ENCODE data around the gene KCNQ1. TPM values are rescaled to one million over a fixed set of nuclear protein-coding genes. Genes with fewer than 3 reads are reported as not detected.

The KCNQ1 gene
- total RNA-seq, 1 donor from 2014 or later: 2.6 TPM

GRCh38 chr11:2708757-2709281 lies 264.0 kb downstream of the KCNQ1 start:
- peaks cover 24 to 33% (median 26%) of the 10 kb centered on the region in 3 donors for H3K4me1 ChIP-seq (ENCODE audit: control insufficient read depth in 3 of 3, insufficient read depth in 3 of 3, low read length in 3 of 3)
- peak overlapping the region; percentile 86 for H3K27ac ChIP-seq (ENCODE audit: low read depth, low read length)
- H3K27me3 ChIP-seq (ENCODE audit: control insufficient read depth in 3 of 3, insufficient read depth in 3 of 3, low read length in 3 of 3): no peaks in the 10 kb centered on the region
- H3K9ac ChIP-seq (ENCODE audit: low read depth in 1 of 3, low read length in 3 of 3): peak overlapping the region in 2 of 3 donors; percentile 14 to 79
- peak overlapping the region in 2 of 3 donors; percentile 43 to 49 for H3K4me3 ChIP-seq (ENCODE audit: low read length in 3 of 3)
- H3K9me3 ChIP-seq (ENCODE audit: control insufficient read depth in 3 of 3, low read length in 3 of 3): peaks cover 0 to 3% (median 0%) of the 10 kb centered on the region in 3 donors
- H3K36me3 ChIP-seq (ENCODE audit: control insufficient read depth in 3 of 3, insufficient read depth in 3 of 3, low read length in 3 of 3): no peaks in the 10 kb centered on the region

GRCh38 chr11:2709429-2709828 lies 264.6 kb downstream of the KCNQ1 start:
- Histone ChIP-seq H3K9me3 (ENCODE audit: control insufficient read depth in 3 of 3, low read length in 3 of 3) (peaks cover 0 to 3% (median 0%) of the 10 kb centered on the region in 3 donors), H3K4me1 (ENCODE audit: control insufficient read depth in 3 of 3, insufficient read depth in 3 of 3, low read length in 3 of 3) (peaks cover 21 to 27% (median 24%) of the 10 kb centered on the region in 3 donors), H3K27ac (ENCODE audit: low read depth, low read length) (peak overlapping the region; percentile 25), H3K27me3 (ENCODE audit: control insufficient read depth in 3 of 3, insufficient read depth in 3 of 3, low read length in 3 of 3) (no peaks in the 10 kb centered on the region), H3K36me3 (ENCODE audit: control insufficient read depth in 3 of 3, insufficient read depth in 3 of 3, low read length in 3 of 3) (no peaks in the 10 kb centered on the region), H3K9ac (ENCODE audit: low read depth in 1 of 3, low read length in 3 of 3) (peak overlapping the region in 1 of 3 donors; percentile 26), H3K4me3 (ENCODE audit: low read length in 3 of 3) (peak overlapping the region in 1 of 3 donors; percentile 9)

DNA sequence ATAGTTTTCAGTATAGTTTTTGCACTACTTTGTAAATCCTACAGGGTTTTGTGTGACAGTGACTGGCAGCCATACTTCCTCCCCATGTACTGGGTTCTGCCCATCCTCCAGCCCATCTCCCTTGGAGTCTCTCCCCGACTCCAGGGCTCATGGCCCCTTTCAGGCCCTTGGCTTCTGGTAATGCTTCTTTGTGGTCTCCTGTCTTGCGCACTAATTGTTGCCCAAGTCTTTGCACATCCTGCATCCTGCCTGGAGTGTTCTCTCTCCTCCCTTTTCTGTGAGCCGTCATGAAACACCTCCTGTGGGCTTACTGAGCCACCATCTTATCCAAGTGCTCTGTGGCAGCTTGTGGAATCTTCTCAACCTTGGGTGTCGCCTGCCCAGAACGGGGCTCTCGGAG lies 266.4 kb downstream of the KCNQ1 start:
- no peak overlapping the region for H3K9ac ChIP-seq (ENCODE audit: low read depth in 1 of 3, low read length in 3 of 3)
- H3K9me3 ChIP-seq (ENCODE audit: control insufficient read depth in 3 of 3, low read length in 3 of 3): peaks cover 0 to 3% (median 0%) of the 10 kb centered on the region in 3 donors
- H3K27me3 ChIP-seq (ENCODE audit: control insufficient read depth in 3 of 3, insufficient read depth in 3 of 3, low read length in 3 of 3): no peaks in the 10 kb centered on the region
- peaks cover 13 to 17% (median 16%) of the 10 kb centered on the region in 3 donors for H3K4me1 ChIP-seq (ENCODE audit: control insufficient read depth in 3 of 3, insufficient read depth in 3 of 3, low read length in 3 of 3)
- no peak overlapping the region for H3K27ac ChIP-seq (ENCODE audit: low read depth, low read length)
- H3K4me3 ChIP-seq (ENCODE audit: low read length in 3 of 3): no peak overlapping the region
- no peaks in the 10 kb centered on the region for H3K36me3 ChIP-seq (ENCODE audit: control insufficient read depth in 3 of 3, insufficient read depth in 3 of 3, low read length in 3 of 3)

DNA sequence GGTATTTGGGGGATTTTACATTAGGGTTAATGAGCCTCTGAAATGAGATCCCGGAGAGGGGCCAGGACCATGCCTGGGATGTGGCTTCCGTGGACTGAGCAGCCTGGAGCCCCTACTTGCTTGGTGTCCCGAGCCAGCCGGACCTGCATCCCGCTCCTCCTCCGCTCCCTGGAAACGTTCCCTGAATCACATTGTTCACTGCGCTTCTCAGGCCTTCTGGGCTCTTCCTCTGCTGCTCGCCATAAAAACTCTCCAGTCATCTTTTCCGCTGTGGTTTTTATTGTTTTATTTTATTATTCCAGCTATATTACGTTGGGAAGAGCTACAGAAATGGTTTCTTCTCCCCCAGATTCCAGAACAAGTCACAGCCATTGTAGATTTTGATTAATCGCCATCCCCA lies 268.3 kb downstream of the KCNQ1 start:
- Histone ChIP-seq H3K4me3 (ENCODE audit: low read length in 3 of 3) (no peak overlapping the region), H3K4me1 (ENCODE audit: control insufficient read depth in 3 of 3, insufficient read depth in 3 of 3, low read length in 3 of 3) (peaks cover 11 to 14% (median 12%) of the 10 kb centered on the region in 3 donors), H3K9ac (ENCODE audit: low read depth in 1 of 3, low read length in 3 of 3) (no peak overlapping the region), H3K9me3 (ENCODE audit: control insufficient read depth in 3 of 3, low read length in 3 of 3) (no peaks in the 10 kb centered on the region), H3K27me3 (ENCODE audit: control insufficient read depth in 3 of 3, insufficient read depth in 3 of 3, low read length in 3 of 3) (no peaks in the 10 kb centered on the region), H3K36me3 (ENCODE audit: control insufficient read depth in 3 of 3, insufficient read depth in 3 of 3, low read length in 3 of 3) (no peaks in the 10 kb centered on the region), H3K27ac (ENCODE audit: low read depth, low read length) (no peak overlapping the region)

DNA sequence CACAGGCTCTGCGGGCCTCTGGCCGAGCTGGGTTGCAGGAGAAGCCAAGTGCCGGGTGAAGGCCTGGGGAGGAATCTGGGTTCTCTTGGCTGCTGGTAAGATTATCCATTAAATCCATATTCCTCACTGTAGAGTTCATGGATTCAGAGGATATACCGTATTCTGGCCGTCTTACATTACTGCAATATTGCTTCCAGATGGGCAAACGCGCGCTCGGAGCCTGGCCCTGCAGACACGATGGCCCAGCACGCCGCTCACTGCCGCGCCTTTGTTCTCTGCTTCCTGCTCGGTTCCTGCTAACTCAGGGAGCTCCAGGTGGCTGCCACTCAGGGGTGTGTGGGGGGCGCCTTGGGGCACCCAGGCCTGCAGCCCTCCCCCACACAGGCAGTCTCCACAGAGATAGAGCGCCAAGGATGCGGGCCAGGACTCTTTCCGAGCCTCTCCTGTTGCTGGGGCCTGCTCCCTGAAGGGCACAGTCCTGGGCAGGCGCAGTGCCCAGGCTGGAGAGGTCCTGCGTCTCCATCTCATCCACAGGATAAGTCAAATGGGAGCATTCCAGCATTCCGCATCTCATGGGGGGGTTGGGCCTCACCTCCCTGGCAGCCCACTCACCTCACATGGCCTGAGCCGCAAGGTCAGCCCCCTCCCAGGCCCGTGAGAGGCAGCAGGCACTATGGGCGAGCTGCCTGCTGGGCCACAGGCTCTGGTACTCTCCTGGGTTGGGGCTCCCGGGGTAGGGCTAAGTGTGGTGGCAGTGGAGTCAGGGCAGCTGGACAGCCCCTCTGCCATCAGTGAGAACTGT lies 269.1 kb downstream of the KCNQ1 start:
- Histone ChIP-seq H3K4me3 (ENCODE audit: low read length in 3 of 3) (no peak overlapping the region), H3K27me3 (ENCODE audit: control insufficient read depth in 3 of 3, insufficient read depth in 3 of 3, low read length in 3 of 3) (no peaks in the 10 kb centered on the region), H3K36me3 (ENCODE audit: control insufficient read depth in 3 of 3, insufficient read depth in 3 of 3, low read length in 3 of 3) (no peaks in the 10 kb centered on the region), H3K27ac (ENCODE audit: low read depth, low read length) (no peak overlapping the region), H3K9ac (ENCODE audit: low read depth in 1 of 3, low read length in 3 of 3) (no peak overlapping the region), H3K9me3 (ENCODE audit: control insufficient read depth in 3 of 3, low read length in 3 of 3) (no peaks in the 10 kb centered on the region), H3K4me1 (ENCODE audit: control insufficient read depth in 3 of 3, insufficient read depth in 3 of 3, low read length in 3 of 3) (peaks cover 4 to 7% (median 5%) of the 10 kb centered on the region in 3 donors)

GRCh38 chr11:2714463-2714800 lies 269.6 kb downstream of the KCNQ1 start:
- Histone ChIP-seq H3K36me3 (ENCODE audit: control insufficient read depth in 3 of 3, insufficient read depth in 3 of 3, low read length in 3 of 3) (no peaks in the 10 kb centered on the region), H3K27me3 (ENCODE audit: control insufficient read depth in 3 of 3, insufficient read depth in 3 of 3, low read length in 3 of 3) (no peaks in the 10 kb centered on the region), H3K4me3 (ENCODE audit: low read length in 3 of 3) (no peak overlapping the region), H3K9me3 (ENCODE audit: control insufficient read depth in 3 of 3, low read length in 3 of 3) (no peaks in the 10 kb centered on the region), H3K9ac (ENCODE audit: low read depth in 1 of 3, low read length in 3 of 3) (no peak overlapping the region), H3K27ac (ENCODE audit: low read depth, low read length) (no peak overlapping the region), H3K4me1 (ENCODE audit: control insufficient read depth in 3 of 3, insufficient read depth in 3 of 3, low read length in 3 of 3) (peaks cover under 1 to 3% (median 3%) of the 10 kb centered on the region in 3 donors)

DNA sequence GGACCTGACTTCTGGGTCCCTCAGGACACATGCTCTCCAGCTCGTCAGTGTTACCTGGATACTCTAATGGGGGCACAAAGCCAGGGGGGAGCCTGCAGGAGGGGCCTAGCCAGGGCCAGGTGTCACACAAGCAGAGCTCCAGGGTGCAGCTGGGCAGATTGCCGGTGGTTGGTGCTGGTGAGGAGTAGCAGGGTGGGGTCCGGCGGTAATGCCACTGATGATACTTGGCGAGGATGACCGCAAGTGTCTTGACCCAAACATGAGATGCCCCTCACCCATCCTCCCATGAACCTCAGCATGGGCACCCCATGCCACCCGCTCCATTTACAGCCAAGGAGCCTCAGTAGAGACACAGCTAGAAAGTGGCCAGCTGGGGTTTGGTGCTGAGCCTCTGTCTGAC lies 270.1 kb downstream of the KCNQ1 start:
- Histone ChIP-seq H3K4me1 (ENCODE audit: control insufficient read depth in 3 of 3, insufficient read depth in 3 of 3, low read length in 3 of 3) (peaks cover 0 to 3% (median 0%) of the 10 kb centered on the region in 3 donors), H3K36me3 (ENCODE audit: control insufficient read depth in 3 of 3, insufficient read depth in 3 of 3, low read length in 3 of 3) (no peaks in the 10 kb centered on the region), H3K9ac (ENCODE audit: low read depth in 1 of 3, low read length in 3 of 3) (no peak overlapping the region), H3K9me3 (ENCODE audit: control insufficient read depth in 3 of 3, low read length in 3 of 3) (no peaks in the 10 kb centered on the region), H3K4me3 (ENCODE audit: low read length in 3 of 3) (no peak overlapping the region), H3K27ac (ENCODE audit: low read depth, low read length) (no peak overlapping the region), H3K27me3 (ENCODE audit: control insufficient read depth in 3 of 3, insufficient read depth in 3 of 3, low read length in 3 of 3) (no peaks in the 10 kb centered on the region)

GRCh38 chr11:2715716-2716350 lies 271.0 kb downstream of the KCNQ1 start:
- Histone ChIP-seq H3K9ac (ENCODE audit: low read depth in 1 of 3, low read length in 3 of 3) (no peak overlapping the region), H3K9me3 (ENCODE audit: control insufficient read depth in 3 of 3, low read length in 3 of 3) (no peaks in the 10 kb centered on the region), H3K4me1 (ENCODE audit: control insufficient read depth in 3 of 3, insufficient read depth in 3 of 3, low read length in 3 of 3) (peaks cover 0 to 3% (median 0%) of the 10 kb centered on the region in 3 donors), H3K27me3 (ENCODE audit: control insufficient read depth in 3 of 3, insufficient read depth in 3 of 3, low read length in 3 of 3) (no peaks in the 10 kb centered on the region), H3K4me3 (ENCODE audit: low read length in 3 of 3) (no peak overlapping the region), H3K27ac (ENCODE audit: low read depth, low read length) (no peak overlapping the region), H3K36me3 (ENCODE audit: control insufficient read depth in 3 of 3, insufficient read depth in 3 of 3, low read length in 3 of 3) (no peaks in the 10 kb centered on the region)

- H3K27me3 ChIP-seq (ENCODE audit: control insufficient read depth in 3 of 3, insufficient read depth in 3 of 3, low read length in 3 of 3): no peaks in the 10 kb centered on the region
- H3K9ac ChIP-seq (ENCODE audit: low read depth in 1 of 3, low read length in 3 of 3): no peak overlapping the region
- H3K4me1 ChIP-seq (ENCODE audit: control insufficient read depth in 3 of 3, insufficient read depth in 3 of 3, low read length in 3 of 3): peaks cover 0 to 3% (median 0%) of the 10 kb centered on the region in 3 donors
- H3K36me3 ChIP-seq (ENCODE audit: control insufficient read depth in 3 of 3, insufficient read depth in 3 of 3, low read length in 3 of 3): no peaks in the 10 kb centered on the region
- no peaks in the 10 kb centered on the region for H3K9me3 ChIP-seq (ENCODE audit: control insufficient read depth in 3 of 3, low read length in 3 of 3)
- H3K27ac ChIP-seq (ENCODE audit: low read depth, low read length): no peak overlapping the region
- H3K4me3 ChIP-seq (ENCODE audit: low read length in 3 of 3): no peak overlapping the region
Observed at GRCh38 chr11:2716376-2717095, 271.7 kb downstream of the KCNQ1 start.

All from skeletal muscle tissue (tissue), 4 donors.